ENCODE data around the gene WBP2.
A peak's percentile ranks its signal among the peaks of the same experiment; 100 is the strongest.

Gene WBP2

DNA sequence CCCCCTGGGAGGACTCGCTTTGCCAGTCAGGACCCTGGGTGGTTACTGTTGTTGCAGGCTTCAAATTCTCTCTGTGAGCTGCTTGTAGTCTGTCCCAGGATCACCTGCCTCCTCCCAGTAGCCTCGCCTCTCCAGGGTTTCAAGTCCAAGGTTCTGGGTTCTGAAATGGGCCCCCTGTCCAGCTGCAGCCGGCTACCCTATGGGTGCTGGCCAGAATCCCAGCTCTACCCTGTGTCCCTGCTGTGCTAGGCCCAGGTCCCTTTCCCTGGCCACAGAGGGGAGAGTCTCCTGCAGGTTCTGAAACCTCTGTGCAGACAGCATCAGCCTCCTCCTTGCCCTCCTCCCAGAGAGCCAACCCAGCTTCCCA, 32.4 kb downstream of the WBP2 start:
- peak overlapping the region in 1 of 2 experiments; percentile 33 for H3K27ac ChIP-seq (ENCODE audit: insufficient read depth in 1 of 2, low read depth in 1 of 2, low read length in 2 of 2, poor library complexity in 1 of 2, severe bottlenecking in 2 of 2)
- no peak overlapping the region for H3K4me3 ChIP-seq (ENCODE audit: control insufficient read depth in 1 of 7, extremely low read depth in 1 of 7, insufficient read depth in 4 of 7, low read depth in 2 of 7, low read length in 6 of 7)
- DNase-seq, result no peak
- H3K9me3 ChIP-seq (ENCODE audit: control extremely low read depth in 1 of 5, control insufficient read depth in 4 of 5, insufficient read depth in 2 of 5, low read depth in 1 of 5, low read length in 4 of 5), result no peaks in the 10 kb centered on the region
- H3K36me3 ChIP-seq (ENCODE audit: control insufficient read depth in 4 of 4, insufficient read depth in 4 of 4, low read length in 3 of 4), result peaks cover 11 to 92% (median 71%) of the 10 kb centered on the region in 4 experiments
- WGBS (ENCODE audit: insufficient coverage), result 100% methylated on average over 1 of the region's 3 CpGs
- H3K27me3 ChIP-seq (replicated peaks in 2 of 5; ENCODE audit: control insufficient read depth in 4 of 5, insufficient read depth in 5 of 5, low read length in 4 of 5), result no peaks in the 10 kb centered on the region
- H3K4me1 ChIP-seq (ENCODE audit: control extremely low read depth in 1 of 4, control insufficient read depth in 4 of 4, insufficient read depth in 4 of 4, low read length in 3 of 4), result peaks cover 0 to 32% (median 29%) of the 10 kb centered on the region in 4 experiments
- ChIA-PET CTCF (interaction anchor here (0.6 to 2.9 kb wide), 10 partner anchors 10 to 199 kb away, joined by 3 to 8 read pairs (median 3); partner anchors contain the start of genes GALK1 and UNC13D), POLR2A (interaction anchor here (1.0 to 1.5 kb wide), 2 partner anchors 43 to 54 kb away, joined by 3 to 5 read pairs; a partner anchor contains a TSS)

DNA sequence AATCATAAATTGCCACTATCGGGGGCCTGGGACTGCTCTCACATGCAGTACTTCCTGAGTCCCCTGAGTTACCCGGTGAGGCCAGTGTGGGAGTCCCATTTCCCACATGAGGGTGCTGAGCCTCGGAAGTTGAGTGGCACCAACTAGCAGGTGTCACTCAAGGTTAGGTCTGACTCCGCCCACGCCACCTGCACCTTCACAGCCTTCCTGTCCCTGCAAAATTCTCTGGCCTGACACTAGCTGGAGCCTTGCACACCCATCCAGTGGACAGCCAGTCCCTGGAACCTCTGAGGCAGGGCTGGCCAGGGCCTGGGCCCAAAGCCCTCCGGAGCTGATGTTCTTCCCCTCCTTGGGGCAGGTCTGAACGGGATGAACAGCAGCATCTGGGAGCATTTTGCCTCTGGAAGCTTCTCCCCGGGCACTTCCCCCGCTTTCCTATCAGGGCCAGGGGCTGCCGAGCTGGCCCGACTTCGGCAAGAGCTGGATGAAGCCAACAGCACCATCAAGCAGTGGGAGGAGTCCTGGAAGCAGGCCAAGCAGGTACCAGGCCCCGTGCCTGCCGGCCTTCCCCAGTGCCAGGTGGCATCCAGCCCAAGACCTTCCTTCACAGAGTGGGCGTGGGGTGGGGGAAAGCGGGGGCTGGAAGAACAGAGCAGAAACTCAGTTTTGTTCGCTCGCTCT, 32.9 kb downstream of the WBP2 start:
- Histone ChIP-seq H3K27ac (ENCODE audit: insufficient read depth in 1 of 2, low read depth in 1 of 2, low read length in 2 of 2, poor library complexity in 1 of 2, severe bottlenecking in 2 of 2) (peak overlapping the region in 1 of 2 experiments; percentile 33), H3K9me3 (ENCODE audit: control extremely low read depth in 1 of 5, control insufficient read depth in 4 of 5, insufficient read depth in 2 of 5, low read depth in 1 of 5, low read length in 4 of 5) (no peaks in the 10 kb centered on the region), H3K36me3 (ENCODE audit: control insufficient read depth in 4 of 4, insufficient read depth in 4 of 4, low read length in 3 of 4) (peaks cover 10 to 93% (median 73%) of the 10 kb centered on the region in 4 experiments), H3K4me3 (ENCODE audit: control insufficient read depth in 1 of 7, extremely low read depth in 1 of 7, insufficient read depth in 4 of 7, low read depth in 2 of 7, low read length in 6 of 7) (no peak overlapping the region), H3K27me3 (replicated peaks in 2 of 5; ENCODE audit: control insufficient read depth in 4 of 5, insufficient read depth in 5 of 5, low read length in 4 of 5) (no peaks in the 10 kb centered on the region), H3K4me1 (ENCODE audit: control extremely low read depth in 1 of 4, control insufficient read depth in 4 of 4, insufficient read depth in 4 of 4, low read length in 3 of 4) (peaks cover 0 to 30% (median 24%) of the 10 kb centered on the region in 4 experiments)
- 67% methylated on average over 14 of the region's 18 CpGs for WGBS (ENCODE audit: insufficient coverage)
- DNase-seq, result peak in 2 of 3 donors; percentile 17 to 30
- ChIA-PET CTCF (interaction anchor here (0.8 to 2.9 kb wide), 10 partner anchors 9 to 69 kb away, joined by 3 to 8 read pairs (median 4); partner anchors contain the start of genes GALK1 and UNC13D), POLR2A (interaction anchor here (1.0 to 1.5 kb wide), 2 partner anchors 42 to 55 kb away, joined by 3 to 5 read pairs; a partner anchor contains a TSS)

DNA sequence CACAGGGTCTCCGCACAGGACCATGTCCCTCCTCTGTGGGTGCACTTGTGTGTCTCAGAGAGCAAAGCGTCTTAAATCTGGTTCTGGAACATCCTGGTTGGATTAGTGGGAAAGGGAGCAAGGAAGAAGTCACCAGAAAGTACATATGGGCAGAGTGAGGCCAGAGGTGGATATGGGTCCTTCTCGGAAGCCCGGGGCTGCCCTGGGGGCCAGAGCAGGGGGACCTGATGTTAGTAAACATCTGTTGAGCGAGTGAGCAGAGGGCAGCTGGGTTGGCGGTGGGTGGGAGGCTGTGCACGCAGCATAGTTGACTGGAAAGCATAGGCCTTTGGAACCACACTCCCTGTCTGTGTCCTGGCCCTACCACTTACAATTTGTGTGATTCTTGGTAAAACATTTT, 33.6 kb downstream of the WBP2 start:
- 97% methylated on average over 6 of the region's 7 CpGs for WGBS (ENCODE audit: insufficient coverage)
- no peak for DNase-seq
- Histone ChIP-seq H3K9me3 (ENCODE audit: control extremely low read depth in 1 of 5, control insufficient read depth in 4 of 5, insufficient read depth in 2 of 5, low read depth in 1 of 5, low read length in 4 of 5) (no peaks in the 10 kb centered on the region), H3K4me3 (ENCODE audit: control insufficient read depth in 1 of 7, extremely low read depth in 1 of 7, insufficient read depth in 4 of 7, low read depth in 2 of 7, low read length in 6 of 7) (no peak overlapping the region), H3K27me3 (replicated peaks in 2 of 5; ENCODE audit: control insufficient read depth in 4 of 5, insufficient read depth in 5 of 5, low read length in 4 of 5) (no peaks in the 10 kb centered on the region), H3K4me1 (ENCODE audit: control extremely low read depth in 1 of 4, control insufficient read depth in 4 of 4, insufficient read depth in 4 of 4, low read length in 3 of 4) (peaks cover 0 to 22% (median 17%) of the 10 kb centered on the region in 4 experiments), H3K27ac (ENCODE audit: insufficient read depth in 1 of 2, low read depth in 1 of 2, low read length in 2 of 2, poor library complexity in 1 of 2, severe bottlenecking in 2 of 2) (peak overlapping the region in 1 of 2 experiments; percentile 33), H3K36me3 (ENCODE audit: control insufficient read depth in 4 of 4, insufficient read depth in 4 of 4, low read length in 3 of 4) (peaks cover 8 to 93% (median 73%) of the 10 kb centered on the region in 4 experiments)
- ChIA-PET POLR2A (no interaction called here), CTCF (interaction anchor here (0.8 to 2.9 kb wide), 8 partner anchors 9 to 68 kb away, joined by 3 to 8 read pairs (median 4); partner anchors contain the start of gene GALK1)

GRCh38 chr17:75820094-75821080, 34.7 kb downstream of the WBP2 start:
- WGBS (ENCODE audit: insufficient coverage), result 90% methylated on average over 20 of the region's 21 CpGs
- no peak overlapping the region for H3K4me3 ChIP-seq (ENCODE audit: control insufficient read depth in 1 of 7, extremely low read depth in 1 of 7, insufficient read depth in 4 of 7, low read depth in 2 of 7, low read length in 6 of 7)
- peaks cover 9 to 91% (median 71%) of the 10 kb centered on the region in 4 experiments for H3K36me3 ChIP-seq (ENCODE audit: control insufficient read depth in 4 of 4, insufficient read depth in 4 of 4, low read length in 3 of 4)
- ChIA-PET CTCF (interaction anchor here (0.6 to 3.3 kb wide), 8 partner anchors 9 to 57 kb away, joined by 3 to 12 read pairs (median 4); partner anchors contain the start of gene GALK1), POLR2A (interaction anchor here (0.6 kb wide), 2 partner anchors 9 to 36 kb away, joined by 3 to 4 read pairs; partner anchors contain the start of gene UNK)
- peaks cover 0 to 18% (median 14%) of the 10 kb centered on the region in 4 experiments for H3K4me1 ChIP-seq (ENCODE audit: control extremely low read depth in 1 of 4, control insufficient read depth in 4 of 4, insufficient read depth in 4 of 4, low read length in 3 of 4)
- DNase-seq, result no peak
- peak overlapping the region in 1 of 2 experiments; percentile 15 for H3K27ac ChIP-seq (ENCODE audit: insufficient read depth in 1 of 2, low read depth in 1 of 2, low read length in 2 of 2, poor library complexity in 1 of 2, severe bottlenecking in 2 of 2)
- H3K27me3 ChIP-seq (replicated peaks in 2 of 5; ENCODE audit: control insufficient read depth in 4 of 5, insufficient read depth in 5 of 5, low read length in 4 of 5), result no peaks in the 10 kb centered on the region
- no peaks in the 10 kb centered on the region for H3K9me3 ChIP-seq (ENCODE audit: control extremely low read depth in 1 of 5, control insufficient read depth in 4 of 5, insufficient read depth in 2 of 5, low read depth in 1 of 5, low read length in 4 of 5)

- no peak for DNase-seq
- 93% methylated on average over 15 of the region's 16 CpGs for WGBS (ENCODE audit: insufficient coverage)
- Histone ChIP-seq H3K4me1 (ENCODE audit: control extremely low read depth in 1 of 4, control insufficient read depth in 4 of 4, insufficient read depth in 4 of 4, low read length in 3 of 4) (peaks cover 0 to 18% (median 13%) of the 10 kb centered on the region in 4 experiments), H3K4me3 (ENCODE audit: control insufficient read depth in 1 of 7, extremely low read depth in 1 of 7, insufficient read depth in 4 of 7, low read depth in 2 of 7, low read length in 6 of 7) (no peak overlapping the region), H3K36me3 (ENCODE audit: control insufficient read depth in 4 of 4, insufficient read depth in 4 of 4, low read length in 3 of 4) (peaks cover 13 to 96% (median 74%) of the 10 kb centered on the region in 4 experiments), H3K9me3 (ENCODE audit: control extremely low read depth in 1 of 5, control insufficient read depth in 4 of 5, insufficient read depth in 2 of 5, low read depth in 1 of 5, low read length in 4 of 5) (no peaks in the 10 kb centered on the region), H3K27me3 (replicated peaks in 2 of 5; ENCODE audit: control insufficient read depth in 4 of 5, insufficient read depth in 5 of 5, low read length in 4 of 5) (no peaks in the 10 kb centered on the region), H3K27ac (ENCODE audit: insufficient read depth in 1 of 2, low read depth in 1 of 2, low read length in 2 of 2, poor library complexity in 1 of 2, severe bottlenecking in 2 of 2) (no peak overlapping the region)
- CTCF ChIA-PET, result interaction anchor here (1.9 to 3.3 kb wide), 2 partner anchors 10 to 56 kb away, joined by 6 to 12 read pairs; partner anchors contain the start of gene GALK1
- POLR2A ChIA-PET, result no interaction called here
These were observed 35.5 kb downstream of the WBP2 start for GRCh38 chr17:75819678-75820077.

DNA sequence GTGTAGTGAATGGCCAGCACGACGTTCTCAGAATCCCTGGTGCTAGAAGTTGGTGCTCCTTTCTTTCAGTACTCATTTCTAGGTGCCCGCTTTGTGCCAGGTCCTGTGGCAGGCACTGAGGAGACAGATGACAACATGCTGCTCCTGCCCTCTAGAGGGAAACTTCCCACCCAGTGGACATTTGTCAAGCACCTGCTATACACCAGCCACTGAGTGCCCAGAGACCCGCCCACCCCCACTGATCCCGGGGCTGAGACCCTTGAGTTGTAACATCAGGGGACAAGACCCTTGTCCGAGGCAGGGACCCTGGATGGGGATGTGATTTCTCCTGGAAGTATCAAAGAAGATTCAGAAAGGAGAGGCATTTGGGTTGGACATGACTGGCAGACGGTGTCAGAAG, 36.0 kb downstream of the WBP2 start:
- WGBS (ENCODE audit: insufficient coverage), result 98% methylated on average over 7 of the region's 7 CpGs
- CTCF ChIA-PET, result interaction anchor here (1.9 to 3.3 kb wide), 2 partner anchors 10 to 55 kb away, joined by 6 to 12 read pairs; partner anchors contain the start of gene GALK1
- Histone ChIP-seq H3K4me3 (ENCODE audit: control insufficient read depth in 1 of 7, extremely low read depth in 1 of 7, insufficient read depth in 4 of 7, low read depth in 2 of 7, low read length in 6 of 7) (no peak overlapping the region), H3K36me3 (ENCODE audit: control insufficient read depth in 4 of 4, insufficient read depth in 4 of 4, low read length in 3 of 4) (peaks cover 17 to 96% (median 75%) of the 10 kb centered on the region in 4 experiments), H3K27me3 (replicated peaks in 2 of 5; ENCODE audit: control insufficient read depth in 4 of 5, insufficient read depth in 5 of 5, low read length in 4 of 5) (no peaks in the 10 kb centered on the region), H3K27ac (ENCODE audit: insufficient read depth in 1 of 2, low read depth in 1 of 2, low read length in 2 of 2, poor library complexity in 1 of 2, severe bottlenecking in 2 of 2) (no peak overlapping the region), H3K9me3 (ENCODE audit: control extremely low read depth in 1 of 5, control insufficient read depth in 4 of 5, insufficient read depth in 2 of 5, low read depth in 1 of 5, low read length in 4 of 5) (no peaks in the 10 kb centered on the region), H3K4me1 (ENCODE audit: control extremely low read depth in 1 of 4, control insufficient read depth in 4 of 4, insufficient read depth in 4 of 4, low read length in 3 of 4) (peaks cover 0 to 18% (median 12%) of the 10 kb centered on the region in 4 experiments)
- no peak for DNase-seq
- POLR2A ChIA-PET, result no interaction called here

Data from common myeloid progenitor, CD34-positive (primary cell).